IMR-90 (cell line): Measurements from ENCODE around the gene DDX24.

ENCODE experiments used
- MAFK ChIP-seq: IDR thresholded peaks from 2 replicates; pipeline ENCODE4 v1.6.1; 2012; ENCODE audit warnings: low read depth, low read length, improper control_type of control experiment
- POLR2A ChIP-seq: IDR thresholded peaks from 2 replicates; pipeline ENCODE4 v1.6.1; 2012; ENCODE audit warnings: mild to moderate bottlenecking, low read depth, low read length
- SMC3 ChIP-seq: fragments of 150-350 bp; IDR thresholded peaks from 2 replicates; pipeline ENCODE4 v1.6.1; 2016; ENCODE audit warnings: low read depth, mild to moderate bottlenecking, antibody characterized with exemption, low read length, moderate library complexity
- USF2 ChIP-seq: fragments of 150-350 bp; IDR thresholded peaks from 2 replicates; pipeline ENCODE4 v1.6.1; 2017; ENCODE audit warnings: mild to moderate bottlenecking, antibody characterized with exemption, low read length, low read depth
- TF ChIP-seq, protein P1 (sequence below): conservative IDR thresholded peaks from 2 replicates; pipeline ENCODE4 v1.5.1; 2012; ENCODE audit warnings: mild to moderate bottlenecking, low read depth, low read length, improper control_type of control experiment

GRCh38 chr14:94036313-94037167 lies 44.5 kb downstream of the DDX24 start:
- TF ChIP-seq, protein P1, sequence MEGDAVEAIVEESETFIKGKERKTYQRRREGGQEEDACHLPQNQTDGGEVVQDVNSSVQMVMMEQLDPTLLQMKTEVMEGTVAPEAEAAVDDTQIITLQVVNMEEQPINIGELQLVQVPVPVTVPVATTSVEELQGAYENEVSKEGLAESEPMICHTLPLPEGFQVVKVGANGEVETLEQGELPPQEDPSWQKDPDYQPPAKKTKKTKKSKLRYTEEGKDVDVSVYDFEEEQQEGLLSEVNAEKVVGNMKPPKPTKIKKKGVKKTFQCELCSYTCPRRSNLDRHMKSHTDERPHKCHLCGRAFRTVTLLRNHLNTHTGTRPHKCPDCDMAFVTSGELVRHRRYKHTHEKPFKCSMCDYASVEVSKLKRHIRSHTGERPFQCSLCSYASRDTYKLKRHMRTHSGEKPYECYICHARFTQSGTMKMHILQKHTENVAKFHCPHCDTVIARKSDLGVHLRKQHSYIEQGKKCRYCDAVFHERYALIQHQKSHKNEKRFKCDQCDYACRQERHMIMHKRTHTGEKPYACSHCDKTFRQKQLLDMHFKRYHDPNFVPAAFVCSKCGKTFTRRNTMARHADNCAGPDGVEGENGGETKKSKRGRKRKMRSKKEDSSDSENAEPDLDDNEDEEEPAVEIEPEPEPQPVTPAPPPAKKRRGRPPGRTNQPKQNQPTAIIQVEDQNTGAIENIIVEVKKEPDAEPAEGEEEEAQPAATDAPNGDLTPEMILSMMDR, result peak; percentile 87
- no peak for TF ChIP-seq POLR2A
- no peak for TF ChIP-seq USF2
- TF ChIP-seq SMC3, result peak; percentile 84
- TF ChIP-seq MAFK, result no peak
